ENCODE measurements around the gene C8B.

C8B gene

DNA sequence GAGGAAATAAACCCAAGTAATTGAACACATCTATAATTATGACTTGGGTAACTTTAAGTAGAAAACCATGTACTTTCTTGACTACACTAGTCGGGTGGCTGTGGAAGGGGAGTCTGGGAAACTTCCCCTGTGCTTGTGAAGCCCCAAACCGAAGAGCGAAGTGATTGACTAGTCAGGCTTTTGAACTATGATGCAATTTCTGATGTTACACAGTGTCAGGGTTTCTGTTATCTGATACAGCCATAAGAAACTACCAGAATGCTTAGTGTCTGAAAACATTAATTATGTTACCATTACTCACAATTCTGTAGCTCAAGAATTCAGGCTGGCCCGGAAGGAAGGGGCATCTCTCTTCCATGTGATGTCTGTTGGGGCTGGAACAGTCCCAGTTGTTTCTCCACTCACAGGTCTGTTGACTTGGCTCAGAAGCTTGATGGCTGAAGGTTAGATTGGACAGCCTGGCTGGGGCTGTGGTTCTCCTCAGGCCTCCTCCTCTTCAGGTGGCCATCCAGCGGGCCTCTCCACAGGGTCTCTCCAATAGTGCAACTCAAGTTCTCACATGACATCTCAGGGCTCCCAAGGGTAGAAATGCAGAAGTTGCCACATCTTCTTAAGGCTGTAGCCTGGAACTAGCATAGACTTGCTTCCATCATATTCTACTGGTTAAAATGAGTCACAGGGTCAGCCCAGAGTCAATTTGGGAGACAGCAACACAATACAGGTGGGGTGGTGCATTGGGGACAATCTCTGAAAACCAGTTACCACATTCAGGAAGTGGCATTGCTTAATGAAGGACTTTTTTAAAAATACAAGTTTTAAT is 8.3 kb upstream of the C8B start:
- no peak for DNase-seq
- intact Hi-C loops (cut with DNase I), result no loop called here

DNA sequence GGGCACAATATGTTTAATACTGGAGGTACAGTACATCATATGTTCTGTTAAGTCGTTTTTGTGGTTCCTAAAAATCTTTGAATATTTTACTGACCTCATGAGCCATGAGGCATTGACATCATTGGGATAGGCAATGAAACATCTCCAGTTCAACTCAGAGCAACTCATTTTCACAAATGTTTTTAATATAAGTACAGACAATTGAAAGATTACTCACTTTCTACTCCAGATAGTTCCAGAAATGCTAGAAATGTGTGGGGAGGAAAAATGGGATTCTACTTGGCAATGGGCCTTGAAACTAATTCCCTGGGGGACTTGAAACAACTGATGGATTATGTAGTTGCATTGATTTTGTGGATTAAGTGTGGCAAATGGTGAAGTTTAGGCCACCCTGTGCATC is 7.2 kb upstream of the C8B start:
- intact Hi-C loops (cut with DNase I), result no loop called here
- DNase-seq, result no peak

DNA sequence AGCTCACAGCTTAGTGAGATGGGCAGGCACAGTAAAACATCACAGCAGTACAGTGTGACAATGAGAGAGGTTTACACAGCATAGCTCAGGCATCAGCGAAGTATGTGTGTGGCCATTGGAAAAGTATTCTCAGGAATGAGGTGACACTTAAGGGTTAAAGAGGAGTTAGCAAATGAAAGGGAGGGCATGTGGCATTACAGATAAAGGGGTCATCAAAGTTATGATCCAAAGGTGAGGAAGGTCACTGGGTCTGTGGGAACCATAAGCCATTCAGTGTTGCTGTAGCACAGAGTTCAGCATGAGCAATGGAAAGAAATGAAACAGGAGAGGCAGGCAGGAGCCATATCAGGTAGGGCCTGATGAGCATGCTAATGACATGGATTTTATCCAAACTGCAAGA is 4.5 kb upstream of the C8B start:
- intact Hi-C loops (cut with DNase I), result no loop called here
- no peak for DNase-seq

DNA sequence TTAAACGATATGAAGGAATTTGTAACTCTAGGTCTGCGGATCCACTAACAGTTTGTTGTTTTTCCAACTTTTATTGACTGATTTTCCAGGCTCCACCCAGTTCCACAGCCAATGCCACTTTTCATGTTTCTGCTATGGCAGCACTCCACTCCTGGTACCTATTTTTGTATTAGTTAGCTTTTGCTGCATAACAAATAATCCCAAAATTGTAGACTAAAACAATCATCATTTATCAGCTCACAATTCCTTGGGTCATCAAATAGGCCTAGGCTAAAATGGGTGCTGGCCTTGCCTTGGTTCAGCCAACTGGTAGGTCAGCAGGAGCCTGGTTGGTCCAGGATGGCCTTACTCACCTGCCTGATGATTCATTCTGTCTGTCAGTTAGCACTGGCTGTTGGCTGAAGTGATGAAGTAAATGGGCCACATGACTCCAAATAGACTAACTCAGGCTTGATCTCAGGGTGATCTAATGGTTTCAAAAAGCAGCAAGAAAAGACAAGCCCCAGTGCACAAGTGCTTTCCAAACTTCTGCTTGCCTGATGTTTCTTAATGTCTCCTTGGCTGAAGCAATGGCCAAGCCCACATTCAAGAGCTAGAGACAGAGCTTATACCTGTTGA is 3.2 kb upstream of the C8B start:
- no peak for DNase-seq
- intact Hi-C loops (cut with DNase I), result no loop called here

DNA sequence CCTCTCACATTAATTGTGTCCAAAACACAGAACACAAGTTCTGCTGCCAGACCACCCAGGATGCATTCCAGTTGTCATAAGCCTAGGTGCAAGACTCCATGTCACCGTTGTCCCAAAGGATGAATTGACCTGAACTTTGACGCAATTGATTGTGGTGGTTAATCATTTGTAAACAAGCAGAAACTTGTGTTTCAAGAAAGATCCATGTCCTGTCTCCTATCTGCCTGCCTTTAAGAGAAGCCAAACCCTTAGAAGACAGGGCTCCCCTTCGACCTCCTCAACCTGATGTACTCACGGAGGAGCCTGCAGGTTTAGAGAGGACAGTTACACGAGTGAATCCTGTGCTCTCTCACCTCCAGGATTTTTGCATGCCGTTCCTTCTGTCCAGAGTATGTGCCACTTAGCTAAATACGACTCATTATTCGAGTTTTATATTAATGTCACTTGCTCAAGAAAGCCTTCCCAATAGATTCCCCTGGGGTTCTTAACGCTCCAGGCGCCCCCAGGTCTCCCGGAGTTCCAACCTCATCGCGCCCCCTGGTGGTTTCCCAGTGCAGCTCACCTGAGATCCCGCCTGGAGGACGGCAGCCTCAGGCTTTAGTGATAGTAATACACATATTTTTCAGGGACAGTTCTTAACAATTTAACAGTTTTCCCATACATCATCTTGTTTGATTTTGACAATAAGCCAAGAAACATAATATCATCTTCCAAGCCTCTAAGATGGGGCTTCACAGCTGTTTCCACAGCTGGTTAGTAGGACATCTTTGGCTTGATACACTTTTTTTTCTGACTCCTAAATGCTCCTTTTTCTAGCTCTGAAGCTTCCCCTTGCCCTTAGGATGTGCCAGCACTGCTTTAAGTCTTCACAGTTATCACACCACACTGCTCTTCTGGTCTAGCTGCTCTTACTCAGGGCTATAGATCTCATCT is 2.4 kb upstream of the C8B start:
- intact Hi-C loops (cut with DNase I), result no loop called here
- no peak for DNase-seq

DNA sequence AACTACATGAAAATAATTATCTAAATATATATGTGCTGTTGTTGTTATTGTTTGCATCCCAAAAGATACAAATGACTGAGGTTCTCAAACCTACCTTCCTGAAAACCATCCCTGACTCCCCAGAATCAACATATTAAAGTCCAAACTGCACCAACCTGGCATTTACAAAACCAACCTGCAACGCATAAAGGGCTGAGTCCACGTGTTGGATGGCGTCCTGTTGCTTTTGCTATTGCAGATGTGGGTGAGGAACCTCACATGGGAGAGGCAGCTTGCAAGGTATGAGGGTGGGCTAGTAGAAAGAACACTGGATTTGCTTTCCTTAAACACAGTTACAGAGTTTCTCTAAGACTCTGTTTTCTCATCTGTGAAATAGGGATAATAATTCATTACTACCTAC is 1.5 kb upstream of the C8B start:
- intact Hi-C loops (cut with DNase I), result no loop called here
- no peak for DNase-seq

DNA sequence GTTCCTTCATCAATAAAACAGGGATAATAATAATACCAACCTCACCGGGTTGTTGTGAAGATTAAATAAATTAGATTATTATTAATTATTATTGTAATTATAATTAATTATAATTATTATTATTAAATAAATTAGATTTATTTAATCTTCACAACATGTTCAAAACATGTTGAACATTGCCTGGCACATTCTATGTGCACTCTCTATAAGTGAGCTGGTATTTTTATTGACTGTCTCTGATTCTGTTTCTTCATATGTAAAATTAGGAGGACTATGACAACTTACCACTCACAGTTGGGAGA is 834 bp upstream of the C8B start:
- no peak for DNase-seq
- intact Hi-C loops (cut with DNase I), result no loop called here

DNA sequence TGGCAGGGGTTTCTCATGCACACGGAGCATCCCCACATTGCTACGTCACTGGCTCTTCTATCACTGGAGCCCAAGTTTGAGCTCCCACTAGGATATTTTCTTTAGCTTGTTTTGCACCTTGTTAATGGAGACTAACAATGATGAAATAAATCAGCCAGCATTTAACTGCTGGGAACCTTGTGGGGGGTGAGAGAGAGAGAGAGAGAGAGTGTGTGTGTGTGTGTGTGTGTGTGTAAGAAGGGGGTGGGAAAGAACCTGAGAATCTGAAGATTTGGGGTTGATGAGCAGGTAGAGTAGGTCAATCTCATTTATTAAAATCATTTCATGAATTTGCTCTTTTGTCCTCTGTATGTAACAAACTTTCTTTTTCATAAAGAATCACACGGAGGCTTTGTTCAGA is 624 bp downstream of the C8B start:
- intact Hi-C loops (cut with DNase I), result no loop called here
- no peak for DNase-seq

DNA sequence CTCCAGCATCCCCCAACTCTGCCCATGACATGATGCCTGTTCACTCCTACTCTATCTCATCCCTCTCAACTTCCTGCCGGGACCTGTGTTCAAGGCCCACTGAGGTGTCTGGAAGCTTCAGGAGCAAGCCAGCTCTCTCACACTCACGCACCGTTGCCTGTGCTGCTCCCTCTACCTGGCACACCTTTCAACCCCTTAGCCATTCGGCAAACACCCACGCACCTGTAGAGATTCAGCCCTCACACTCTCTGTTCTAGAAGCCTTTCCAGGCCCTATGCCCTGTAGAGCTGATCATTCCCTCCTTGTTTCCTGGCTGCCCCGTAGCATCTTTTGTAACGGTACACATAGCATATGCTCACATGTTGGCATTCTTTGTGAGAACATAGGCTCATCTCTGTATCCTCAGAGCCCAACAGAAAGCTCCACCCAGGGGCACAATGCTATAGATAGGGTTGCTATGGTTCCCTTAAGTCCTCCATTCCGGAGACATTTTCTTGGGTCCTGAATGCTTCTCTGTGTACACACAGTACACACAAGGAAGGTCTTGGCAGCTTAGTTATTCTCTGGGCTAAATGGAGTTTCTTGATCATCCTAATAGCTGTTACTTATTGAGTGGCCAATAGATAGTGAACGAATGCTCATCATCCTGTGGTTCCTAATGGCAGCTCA is 1.3 kb downstream of the C8B start:
- intact Hi-C loops (cut with DNase I), result no loop called here
- no peak for DNase-seq

DNA sequence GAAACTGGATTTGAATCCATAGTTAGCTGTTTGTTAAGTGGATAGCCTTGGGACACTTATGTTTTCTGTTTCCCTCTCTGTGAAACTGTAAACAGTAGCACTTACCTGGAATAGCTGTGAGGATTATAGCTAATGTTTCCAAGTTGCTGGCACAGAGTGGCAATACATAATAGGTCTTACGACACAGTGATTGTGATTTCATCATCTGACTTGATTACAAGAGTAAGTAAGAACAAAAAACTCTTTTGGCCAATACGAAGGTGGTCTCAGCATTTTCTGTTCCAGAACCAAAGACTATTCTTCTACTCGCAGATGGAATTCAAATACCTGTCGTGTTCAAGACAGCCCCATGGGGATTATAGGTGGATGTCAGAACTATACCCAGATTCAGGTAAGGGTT is 2.1 kb downstream of the C8B start:
- intact Hi-C loops (cut with DNase I), result no loop called here
- DNase-seq, result no peak

DNA sequence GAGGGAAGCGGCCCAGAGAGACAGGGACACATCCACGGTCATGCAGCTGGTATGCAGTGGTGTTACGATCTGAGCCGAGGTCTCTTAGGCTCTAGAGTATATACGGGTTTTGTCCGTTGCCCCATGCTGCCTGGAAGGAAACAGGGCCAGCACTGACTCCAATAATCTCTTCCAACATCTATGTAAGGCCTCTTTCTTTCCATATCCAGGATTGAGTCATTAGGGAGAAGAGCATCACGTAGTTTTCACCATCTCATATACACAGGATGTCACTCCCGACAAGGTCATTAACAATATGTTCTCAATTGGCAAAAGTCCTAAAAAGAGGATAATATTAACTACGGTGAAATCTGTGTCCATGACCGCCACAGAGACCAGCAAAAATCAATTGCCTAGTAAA is 4.4 kb downstream of the C8B start:
- no peak for DNase-seq
- intact Hi-C loops (cut with DNase I), result no loop called here

DNA sequence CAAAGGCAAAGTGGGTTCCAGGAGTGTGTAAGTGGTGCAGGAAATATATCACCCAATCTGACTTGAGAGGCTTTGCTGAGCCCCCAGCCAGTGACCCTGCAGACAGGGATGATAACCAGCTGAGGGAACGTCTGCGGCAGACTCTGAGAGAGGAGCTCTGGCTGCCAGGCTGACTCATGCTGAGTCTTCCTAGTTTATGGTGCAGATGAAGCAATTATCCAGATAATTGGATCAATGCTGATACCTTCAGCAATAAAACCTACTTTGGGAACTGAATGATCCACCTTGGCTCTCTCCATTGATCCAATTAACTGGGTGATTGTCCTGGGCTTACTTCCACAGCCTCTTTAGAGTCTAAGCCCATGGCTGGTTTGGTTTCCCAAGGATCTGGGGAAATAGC is 7.3 kb downstream of the C8B start:
- DNase-seq, result no peak
- intact Hi-C loops (cut with DNase I), result no loop called here

DNA sequence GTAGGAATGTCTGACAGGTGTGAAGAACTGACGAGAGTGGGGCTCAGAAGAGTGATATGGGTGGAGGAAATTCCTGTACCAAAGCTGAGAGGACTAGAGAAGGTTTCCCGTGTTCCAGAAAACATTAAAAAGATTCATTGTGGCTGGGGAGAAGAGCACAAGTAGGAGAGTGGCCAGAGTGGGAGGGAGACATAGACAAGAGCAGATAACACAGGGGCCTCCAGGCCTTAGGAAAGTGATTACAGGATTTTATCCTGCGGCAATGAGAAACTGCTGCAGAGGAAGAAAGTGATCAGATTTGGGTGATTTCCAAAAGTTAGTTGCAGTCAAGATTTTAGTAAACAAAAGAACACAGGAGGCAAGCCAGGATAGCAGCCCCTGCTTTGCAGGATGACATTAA is 7.9 kb downstream of the C8B start:
- no peak for DNase-seq
- intact Hi-C loops (cut with DNase I), result no loop called here

DNA sequence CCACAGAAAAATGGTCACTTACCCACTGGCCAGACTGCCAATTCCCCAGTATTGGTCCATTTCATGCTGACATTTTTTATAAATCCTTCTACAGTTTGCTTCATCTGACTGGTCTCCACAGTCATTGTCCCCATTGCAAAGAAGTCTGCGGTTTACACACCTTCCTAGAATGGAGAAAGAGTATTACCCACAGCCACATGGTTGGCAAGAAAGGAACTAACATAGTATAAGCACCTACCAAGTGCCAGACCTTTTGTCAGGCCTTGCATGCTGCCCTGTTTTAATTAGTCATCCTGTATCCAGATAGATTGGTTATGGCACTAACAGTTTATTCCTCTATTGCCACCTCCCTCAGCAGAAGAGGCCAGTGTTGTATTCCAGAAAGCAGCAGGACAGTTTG is 11.2 kb downstream of the C8B start:
- intact Hi-C loops (cut with DNase I), result no loop called here
- no peak for DNase-seq

DNA sequence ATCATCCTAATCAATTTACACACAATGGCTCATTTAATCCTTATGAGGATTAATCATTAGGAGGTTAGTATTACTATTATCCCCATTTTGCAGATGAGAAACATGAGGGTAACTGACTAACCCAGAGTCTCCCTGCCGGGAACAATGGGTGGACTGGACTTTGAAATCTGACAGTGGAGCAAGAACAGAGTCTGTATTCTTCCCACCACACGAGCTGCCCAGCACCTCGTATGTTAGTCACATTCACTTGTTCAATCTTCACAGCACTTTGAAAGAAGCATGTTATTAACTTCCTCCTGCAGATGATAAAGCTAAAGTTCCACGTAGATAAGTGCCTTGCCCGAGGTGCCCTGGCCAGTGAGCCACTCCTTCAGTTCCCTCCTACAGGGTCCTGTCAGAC is 12.4 kb downstream of the C8B start:
- DNase-seq, result no peak
- intact Hi-C loops (cut with DNase I), result no loop called here

DNA sequence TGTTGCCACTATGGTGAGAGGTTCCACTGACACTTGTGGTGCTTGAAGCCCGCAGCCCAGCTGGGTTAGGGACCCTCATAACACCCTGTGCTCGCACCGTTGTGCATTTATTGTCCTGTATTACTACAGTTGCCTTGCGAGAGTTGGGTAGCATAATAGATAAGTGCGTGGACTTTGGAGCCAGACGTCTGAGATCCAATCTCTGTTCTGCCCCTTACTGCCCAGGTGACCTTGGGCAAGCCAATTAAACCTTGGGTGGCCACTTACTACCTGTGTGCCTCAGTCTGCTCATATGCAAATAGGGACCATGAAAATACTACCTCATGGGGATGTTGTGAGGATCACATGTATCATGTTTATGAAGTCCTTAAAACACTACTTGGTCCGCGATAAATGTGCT is 13.3 kb downstream of the C8B start:
- intact Hi-C loops (cut with DNase I), result no loop called here
- DNase-seq, result no peak

DNA sequence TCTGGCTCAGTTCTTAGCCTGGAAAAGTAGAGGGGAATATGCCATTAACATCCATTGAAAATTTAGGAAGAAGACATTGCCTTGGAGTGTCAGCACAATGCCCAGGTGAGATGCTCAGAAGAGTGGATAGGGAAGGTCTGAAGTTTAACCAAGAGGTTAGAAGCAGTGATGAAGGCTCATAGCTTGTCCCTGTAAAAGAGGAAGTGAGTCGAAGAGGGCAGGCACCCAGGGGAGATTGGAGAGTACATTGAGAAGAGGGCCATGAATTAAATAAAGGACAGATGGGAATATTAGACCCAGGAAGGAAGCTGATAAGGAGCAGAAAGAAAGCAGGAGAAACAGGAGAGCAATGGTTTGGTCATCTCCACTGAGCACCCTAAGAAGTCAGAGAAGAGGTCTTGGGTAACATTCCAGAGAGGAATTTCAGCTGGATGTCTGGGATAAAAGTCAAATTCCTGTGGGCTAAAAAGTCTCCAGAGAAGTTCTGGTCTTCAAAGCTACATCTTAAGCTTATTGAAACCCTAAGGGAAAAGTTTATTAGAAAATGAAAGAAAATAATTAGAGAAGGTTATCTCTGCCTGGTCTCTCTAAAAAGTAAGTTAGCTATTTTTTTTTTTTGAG is 17.3 kb downstream of the C8B start:
- intact Hi-C loops (cut with DNase I), result no loop called here
- no peak for DNase-seq

DNA sequence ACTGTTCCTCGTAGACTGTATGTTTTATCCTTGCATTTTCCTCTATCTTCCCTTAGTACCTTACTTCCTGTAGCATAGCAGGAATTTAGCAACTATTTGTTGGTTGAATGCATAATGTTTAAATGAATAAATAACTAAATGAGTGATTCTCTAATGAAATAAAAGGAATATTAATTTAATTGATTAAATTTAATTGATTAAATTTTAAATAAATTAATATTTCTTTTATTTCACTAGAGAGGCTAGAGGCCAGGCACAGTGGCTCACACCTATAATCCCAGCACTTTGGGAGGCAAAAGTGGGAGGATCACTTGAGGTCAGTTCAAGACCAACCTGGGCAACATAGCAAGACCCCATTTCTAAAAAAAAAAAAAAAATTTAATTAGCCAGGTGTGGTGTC is 25.8 kb downstream of the C8B start:
- DNase-seq, result no peak
- intact Hi-C loops (cut with DNase I), result no loop called here

DNA sequence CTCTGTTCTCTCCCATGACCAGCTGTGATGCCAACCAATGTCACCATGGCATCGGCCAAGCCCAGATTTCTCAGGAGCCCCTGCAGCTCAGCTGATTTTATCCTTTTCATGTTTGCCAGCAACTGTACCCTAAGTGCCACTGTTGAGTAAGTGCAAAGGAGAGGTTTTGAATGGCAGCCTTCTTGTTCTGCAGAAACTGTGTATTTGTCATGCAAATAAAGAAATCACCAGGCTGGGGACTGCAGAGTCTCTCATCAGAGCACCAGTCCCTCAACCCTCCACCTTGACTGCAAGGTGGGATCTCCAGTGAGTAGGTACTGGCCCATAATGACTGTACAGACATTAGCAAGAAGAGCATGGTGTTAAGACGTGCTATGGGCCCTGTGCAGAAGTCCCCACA is 26.6 kb downstream of the C8B start:
- no peak for DNase-seq
- intact Hi-C loops (cut with DNase I), result no loop called here

DNA sequence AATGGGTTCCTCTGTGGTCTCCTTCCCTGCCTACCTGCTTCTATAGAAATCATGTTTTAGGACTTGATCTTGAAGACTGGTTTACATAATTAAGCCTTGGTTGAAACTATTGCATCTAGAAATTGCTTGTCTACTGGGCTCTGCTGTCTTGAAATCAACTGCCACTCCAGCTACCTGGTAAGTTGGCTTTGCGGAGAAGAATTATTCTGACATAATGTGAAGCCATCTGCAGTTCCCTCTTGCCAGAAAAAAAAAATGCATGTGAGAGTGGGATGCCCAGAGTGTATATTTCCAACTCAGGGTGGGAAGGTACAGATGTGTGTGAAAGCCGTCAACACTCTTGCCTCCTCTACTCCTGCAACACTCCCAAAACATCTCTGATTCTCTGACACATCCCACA is 27.2 kb downstream of the C8B start:
- no peak for DNase-seq
- intact Hi-C loops (cut with DNase I), result no loop called here

Measured in posterior cingulate gyrus (tissue), 11 donors.